ENCODE measurements around the gene IL1RAPL1. TPM values are rescaled to one million over a fixed set of nuclear protein-coding genes. Genes with fewer than 3 reads are reported as not detected.

The IL1RAPL1 gene
- total RNA-seq, 2 experiments from 2014 or later = not detected

GRCh38 chrX:29890004-29890403 lies 1302.8 kb downstream of the IL1RAPL1 start:
- no peak for ATAC-seq
- no peak for TF ChIP-seq CTCF (IDR thresholded peaks at IDR 0.05)
- intact Hi-C loops (cut with micrococcal nuclease) = no loop called here
- Mint-ChIP-seq H3K9me3 (no peaks in the 10 kb centered on the region), H3K36me3 (ENCODE audit: low read depth) (no peaks in the 10 kb centered on the region), H3K4me3 (no peak overlapping the region), H3K27me3 (no peaks in the 10 kb centered on the region), H3K4me1 (ENCODE audit: low read depth) (no peaks in the 10 kb centered on the region), H3K27ac (no peak overlapping the region)
- no peak for DNase-seq
- POLR2A ChIA-PET = no interaction called here
- CTCF ChIA-PET = no interaction called here

- intact Hi-C loops (cut with micrococcal nuclease) = no loop called here
- DNase-seq (no peak), ATAC-seq (no peak)
- Mint-ChIP-seq H3K36me3 (ENCODE audit: low read depth) (no peaks in the 10 kb centered on the region), H3K27me3 (no peaks in the 10 kb centered on the region), H3K4me3 (no peak overlapping the region), H3K27ac (no peak overlapping the region), H3K4me1 (ENCODE audit: low read depth) (no peaks in the 10 kb centered on the region), H3K9me3 (no peaks in the 10 kb centered on the region)
- ChIA-PET CTCF (no interaction called here), POLR2A (no interaction called here)
- no peak for TF ChIP-seq CTCF (IDR thresholded peaks at IDR 0.05)
Measured at GRCh38 chrX:29890646-29891200, 1303.5 kb downstream of the IL1RAPL1 start.

GRCh38 chrX:29902004-29902403 lies 1314.8 kb downstream of the IL1RAPL1 start:
- Mint-ChIP-seq H3K4me3 (no peak overlapping the region), H3K36me3 (ENCODE audit: low read depth) (no peaks in the 10 kb centered on the region), H3K4me1 (ENCODE audit: low read depth) (no peaks in the 10 kb centered on the region), H3K27me3 (no peaks in the 10 kb centered on the region), H3K9me3 (no peaks in the 10 kb centered on the region), H3K27ac (no peak overlapping the region)
- no peak for ATAC-seq
- ChIA-PET POLR2A (no interaction called here), CTCF (no interaction called here)
- intact Hi-C loops (cut with micrococcal nuclease) = no loop called here
- DNase-seq = no peak
- no peak for TF ChIP-seq CTCF (IDR thresholded peaks at IDR 0.05)

- DNase-seq = no peak
- H3K4me1 Mint-ChIP-seq (ENCODE audit: low read depth) = no peaks in the 10 kb centered on the region
- TF ChIP-seq CTCF (IDR thresholded peaks at IDR 0.05) = no peak
- no peak overlapping the region for H3K27ac Mint-ChIP-seq
- no peaks in the 10 kb centered on the region for H3K36me3 Mint-ChIP-seq (ENCODE audit: low read depth)
- no peak for ATAC-seq
- no peak overlapping the region for H3K4me3 Mint-ChIP-seq
- no peaks in the 10 kb centered on the region for H3K9me3 Mint-ChIP-seq
- intact Hi-C loops (cut with micrococcal nuclease) = no loop called here
- POLR2A ChIA-PET = no interaction called here
- CTCF ChIA-PET = no interaction called here
- H3K27me3 Mint-ChIP-seq = no peaks in the 10 kb centered on the region
Measured at GRCh38 chrX:29903360-29903759, 1316.1 kb downstream of the IL1RAPL1 start.

- ATAC-seq = no peak
- intact Hi-C loops (cut with micrococcal nuclease) = no loop called here
- no peaks in the 10 kb centered on the region for H3K4me1 Mint-ChIP-seq (ENCODE audit: low read depth)
Measured at GRCh38 chrX:29911673-29912072, 1324.4 kb downstream of the IL1RAPL1 start.

More at GRCh38 chrX:29911673-29912072, 1324.4 kb downstream of the IL1RAPL1 start:
- ChIA-PET POLR2A (no interaction called here), CTCF (no interaction called here)
- no peaks in the 10 kb centered on the region for H3K27me3 Mint-ChIP-seq
- TF ChIP-seq CTCF (IDR thresholded peaks at IDR 0.05) = no peak
- no peaks in the 10 kb centered on the region for H3K36me3 Mint-ChIP-seq (ENCODE audit: low read depth)
- no peaks in the 10 kb centered on the region for H3K9me3 Mint-ChIP-seq
- no peak overlapping the region for H3K27ac Mint-ChIP-seq
- no peak overlapping the region for H3K4me3 Mint-ChIP-seq
- DNase-seq = no peak

Measured in activated CD8-positive, alpha-beta T cell treated with anti-CD3 and anti-CD28 coated beads for 36 hours (primary cell).